ENCODE measurements around the gene IGFBP7.

The IGFBP7 gene, protein sequence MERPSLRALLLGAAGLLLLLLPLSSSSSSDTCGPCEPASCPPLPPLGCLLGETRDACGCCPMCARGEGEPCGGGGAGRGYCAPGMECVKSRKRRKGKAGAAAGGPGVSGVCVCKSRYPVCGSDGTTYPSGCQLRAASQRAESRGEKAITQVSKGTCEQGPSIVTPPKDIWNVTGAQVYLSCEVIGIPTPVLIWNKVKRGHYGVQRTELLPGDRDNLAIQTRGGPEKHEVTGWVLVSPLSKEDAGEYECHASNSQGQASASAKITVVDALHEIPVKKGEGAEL

DNA sequence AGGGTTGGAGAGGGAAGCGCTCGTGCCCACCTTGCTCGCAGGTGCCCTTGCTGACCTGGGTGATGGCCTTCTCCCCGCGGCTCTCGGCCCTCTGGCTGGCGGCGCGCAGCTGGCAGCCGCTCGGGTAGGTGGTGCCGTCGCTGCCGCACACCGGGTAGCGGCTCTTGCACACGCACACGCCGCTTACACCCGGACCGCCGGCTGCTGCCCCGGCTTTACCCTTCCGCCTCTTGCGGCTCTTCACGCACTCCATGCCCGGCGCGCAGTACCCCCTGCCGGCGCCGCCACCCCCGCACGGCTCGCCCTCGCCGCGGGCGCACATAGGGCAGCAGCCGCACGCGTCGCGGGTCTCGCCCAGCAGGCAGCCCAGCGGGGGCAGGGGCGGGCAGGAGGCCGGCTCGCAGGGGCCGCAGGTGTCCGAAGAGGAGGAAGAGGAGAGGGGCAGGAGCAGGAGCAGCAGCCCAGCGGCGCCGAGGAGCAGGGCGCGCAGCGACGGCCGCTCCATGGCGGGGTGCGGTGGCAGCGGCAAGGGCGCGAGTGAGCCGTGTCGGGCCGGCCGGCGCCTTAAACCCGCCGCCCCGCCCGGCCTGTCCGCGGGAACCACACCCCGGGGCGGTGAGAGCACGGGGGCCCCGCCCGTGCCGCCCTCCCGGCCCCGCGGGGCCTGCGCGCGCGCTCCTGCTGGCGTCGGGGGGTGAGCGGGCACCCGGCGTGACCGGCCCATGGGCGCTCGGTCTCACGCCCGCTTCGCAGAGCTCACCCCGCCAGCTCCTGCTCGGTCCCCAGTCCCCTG lies at the start of gene IGFBP7:
TSS of gene IGFBP7 (minus strand) at position 539 of the 793 bp plus-strand sequence. CDS start at position 505, 34 bp downstream.
- Histone ChIP-seq H3K36me3 (no peaks in the 10 kb centered on the region), H3K27ac (peak within 1 kb of the TSS; percentile 84), H3K9me3 (no peaks in the 10 kb centered on the region), H3K4me1 (ENCODE audit: control insufficient read depth in 1 of 2, insufficient read depth in 1 of 2, low read depth in 1 of 2, low read length in 1 of 2) (peaks cover 30 to 35% of the 10 kb centered on the region in 2 experiments), H3K4me3 (ENCODE audit: low read depth in 1 of 2, low read length in 1 of 2) (peak within 1 kb of the TSS; percentile 71 to 72), H3K27me3 (peaks cover 6% of the 10 kb centered on the region)
- TF ChIP-seq, protein P1, sequence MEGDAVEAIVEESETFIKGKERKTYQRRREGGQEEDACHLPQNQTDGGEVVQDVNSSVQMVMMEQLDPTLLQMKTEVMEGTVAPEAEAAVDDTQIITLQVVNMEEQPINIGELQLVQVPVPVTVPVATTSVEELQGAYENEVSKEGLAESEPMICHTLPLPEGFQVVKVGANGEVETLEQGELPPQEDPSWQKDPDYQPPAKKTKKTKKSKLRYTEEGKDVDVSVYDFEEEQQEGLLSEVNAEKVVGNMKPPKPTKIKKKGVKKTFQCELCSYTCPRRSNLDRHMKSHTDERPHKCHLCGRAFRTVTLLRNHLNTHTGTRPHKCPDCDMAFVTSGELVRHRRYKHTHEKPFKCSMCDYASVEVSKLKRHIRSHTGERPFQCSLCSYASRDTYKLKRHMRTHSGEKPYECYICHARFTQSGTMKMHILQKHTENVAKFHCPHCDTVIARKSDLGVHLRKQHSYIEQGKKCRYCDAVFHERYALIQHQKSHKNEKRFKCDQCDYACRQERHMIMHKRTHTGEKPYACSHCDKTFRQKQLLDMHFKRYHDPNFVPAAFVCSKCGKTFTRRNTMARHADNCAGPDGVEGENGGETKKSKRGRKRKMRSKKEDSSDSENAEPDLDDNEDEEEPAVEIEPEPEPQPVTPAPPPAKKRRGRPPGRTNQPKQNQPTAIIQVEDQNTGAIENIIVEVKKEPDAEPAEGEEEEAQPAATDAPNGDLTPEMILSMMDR (IDR thresholded peaks at IDR 0.05), result no peak

DNA sequence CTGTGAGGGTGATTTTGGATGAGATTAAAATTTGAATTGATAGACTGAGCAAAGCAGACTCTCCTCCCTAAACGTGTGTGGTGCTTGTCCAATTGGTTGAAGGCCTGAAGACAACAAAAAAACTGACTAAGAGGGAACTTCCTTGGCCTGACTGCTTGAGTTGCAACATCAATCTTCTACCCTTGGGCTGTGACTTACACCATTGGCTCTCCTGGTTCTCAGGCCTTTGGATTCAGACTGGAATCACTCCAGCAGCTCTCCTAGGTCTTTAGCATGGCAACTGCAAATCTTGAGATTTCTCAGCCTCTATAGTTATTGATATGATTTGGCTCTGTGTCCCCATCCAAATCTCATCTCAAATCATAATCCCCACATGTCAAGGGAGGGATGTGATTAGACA lies 49.7 kb upstream of the IGFBP7 start:
- Histone ChIP-seq H3K27ac (no peak overlapping the region), H3K27me3 (peaks cover 9% of the 10 kb centered on the region), H3K36me3 (no peaks in the 10 kb centered on the region), H3K4me1 (ENCODE audit: control insufficient read depth in 1 of 2, insufficient read depth in 1 of 2, low read depth in 1 of 2, low read length in 1 of 2) (peaks cover 10 to 12% of the 10 kb centered on the region in 2 experiments), H3K9me3 (no peaks in the 10 kb centered on the region), H3K4me3 (ENCODE audit: low read depth in 1 of 2, low read length in 1 of 2) (no peak overlapping the region)
- TF ChIP-seq, protein P1 (IDR thresholded peaks at IDR 0.05), result no peak

DNA sequence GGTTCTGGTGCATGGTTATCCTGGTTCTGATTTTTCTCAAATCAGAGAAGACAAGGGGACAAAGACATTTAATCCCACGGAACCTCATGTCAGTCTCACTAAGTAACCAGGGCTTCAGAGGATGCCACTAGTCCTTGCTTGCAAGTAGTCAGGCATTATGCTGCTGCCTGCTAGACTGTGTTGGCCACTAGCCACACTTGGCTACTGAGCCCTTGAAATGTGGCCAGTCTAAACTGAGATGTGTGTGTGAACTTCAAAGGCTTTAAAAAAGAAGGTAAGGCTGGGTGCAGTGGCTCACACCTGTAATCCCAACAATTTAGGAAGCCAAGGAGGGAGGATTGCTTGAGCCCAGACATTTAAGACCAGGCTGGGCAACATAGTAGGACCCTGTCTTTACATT lies 48.6 kb upstream of the IGFBP7 start:
- peaks cover 8 to 12% of the 10 kb centered on the region in 2 experiments for H3K4me1 ChIP-seq (ENCODE audit: control insufficient read depth in 1 of 2, insufficient read depth in 1 of 2, low read depth in 1 of 2, low read length in 1 of 2)
- no peaks in the 10 kb centered on the region for H3K27me3 ChIP-seq

DNA sequence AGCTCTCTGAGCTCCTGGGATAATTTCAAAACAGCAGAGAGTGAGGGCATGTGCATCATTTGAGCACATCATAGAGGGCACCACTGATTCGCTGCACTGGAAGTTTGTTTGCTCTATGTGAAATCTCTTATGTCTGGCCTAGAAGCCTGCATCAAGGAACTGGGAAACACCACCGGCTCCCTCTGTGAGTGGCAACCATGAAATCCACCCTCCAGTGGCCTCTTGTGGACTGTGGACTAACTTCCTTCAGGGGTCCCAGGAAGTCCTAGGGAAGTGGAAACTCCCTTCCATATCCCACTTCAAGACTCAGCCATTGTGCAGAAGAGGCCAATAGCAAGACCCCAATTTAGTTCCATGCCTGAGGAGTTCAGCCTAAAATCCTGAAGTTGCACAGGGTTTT lies 48.0 kb upstream of the IGFBP7 start:
- Histone ChIP-seq H3K9me3 (no peaks in the 10 kb centered on the region), H3K4me1 (ENCODE audit: control insufficient read depth in 1 of 2, insufficient read depth in 1 of 2, low read depth in 1 of 2, low read length in 1 of 2) (peaks cover 3 to 7% of the 10 kb centered on the region in 2 experiments), H3K36me3 (no peaks in the 10 kb centered on the region), H3K27me3 (no peaks in the 10 kb centered on the region), H3K27ac (no peak overlapping the region), H3K4me3 (ENCODE audit: low read depth in 1 of 2, low read length in 1 of 2) (no peak overlapping the region)
- TF ChIP-seq, protein P1 (IDR thresholded peaks at IDR 0.05), result no peak

More for the DNA sequence above, 48.6 kb upstream of the IGFBP7 start:
- no peaks in the 10 kb centered on the region for H3K9me3 ChIP-seq
- H3K27ac ChIP-seq, result no peak overlapping the region
- no peaks in the 10 kb centered on the region for H3K36me3 ChIP-seq
- no peak overlapping the region for H3K4me3 ChIP-seq (ENCODE audit: low read depth in 1 of 2, low read length in 1 of 2)
- TF ChIP-seq, protein P1 (IDR thresholded peaks at IDR 0.05), result no peak

DNA sequence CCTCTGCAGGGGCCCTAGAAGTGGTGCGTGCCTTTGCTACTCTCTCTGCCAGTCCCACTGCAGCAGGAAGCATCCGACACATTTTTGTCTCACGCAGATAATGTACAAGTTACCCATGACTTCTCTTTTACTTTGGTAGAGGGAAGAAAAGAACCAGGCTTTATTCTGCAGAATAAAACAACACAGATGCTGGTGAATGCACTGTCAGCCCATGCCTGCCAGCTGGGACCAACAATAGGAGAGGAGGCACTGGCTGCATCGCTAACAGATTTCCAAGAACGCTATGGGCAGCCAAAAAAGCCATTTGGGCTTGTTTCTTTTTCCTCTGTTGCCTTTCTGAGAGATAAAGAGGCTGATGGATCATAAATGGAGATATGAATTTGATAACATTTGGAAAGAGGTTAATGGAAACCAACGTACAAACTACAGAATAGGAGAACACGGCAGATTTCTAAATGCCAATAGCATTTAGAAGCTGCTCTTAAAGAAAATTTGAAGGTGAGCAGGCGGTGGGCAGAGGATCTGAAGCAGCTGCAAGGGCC lies 47.5 kb upstream of the IGFBP7 start:
- Histone ChIP-seq H3K4me3 (ENCODE audit: low read depth in 1 of 2, low read length in 1 of 2) (no peak overlapping the region), H3K9me3 (no peaks in the 10 kb centered on the region), H3K36me3 (no peaks in the 10 kb centered on the region), H3K27ac (no peak overlapping the region), H3K27me3 (no peaks in the 10 kb centered on the region), H3K4me1 (ENCODE audit: control insufficient read depth in 1 of 2, insufficient read depth in 1 of 2, low read depth in 1 of 2, low read length in 1 of 2) (peaks cover 3 to 7% of the 10 kb centered on the region in 2 experiments)
- TF ChIP-seq, protein P1 (IDR thresholded peaks at IDR 0.05), result no peak
